A673 (cell line): ENCODE measurements around the gene SLC40A1.

Experiments used
- CTCF ChIP-seq: fragments of 300-800, 200-600 bp; sonication (generic); conservative IDR thresholded peaks from 2 replicates; pipeline ENCODE4 v1.5.1; 2017; ENCODE audit warnings: low read depth, mild to moderate bottlenecking, antibody characterized with exemption, low read length, moderate library complexity, mixed read lengths
- EZH2 ChIP-seq: fragments of 200-600 bp; sonication (generic); IDR thresholded peaks from 2 replicates; pipeline ENCODE4 v1.6.1; 2017; ENCODE audit warnings: borderline replicate concordance, low read depth, mild to moderate bottlenecking, mixed read lengths, antibody characterized with exemption, low read length; ENCODE audit not compliant: poor library complexity, severe bottlenecking

- TF ChIP-seq CTCF (no peak), EZH2 (no peak)
Observed at GRCh38 chr2:189514104-189514503, 66.5 kb downstream of the SLC40A1 start.
